MCF 10A (cell line): ENCODE measurements around the gene FAM111A. TPM values are rescaled to one million over a fixed set of nuclear protein-coding genes. Genes with fewer than 3 reads are reported as not detected.

ENCODE experiments used
- BruUV-seq: library from RNA; stranded (reverse); fragments of 400-500 nt; replicated peaks from 2 replicates; lab custom pipeline; 2021; lab: Mats Ljungman, UMichigan
- CTCF ChIA-PET: fragments of 300-600 bp; sonication (Branson Sonifier 250); formaldehyde crosslinking; extraction: SDS; loops from one replicate; lab custom pipeline; 2021; ENCODE audit warnings: antibody characterized with exemption, inconsistent platforms; lab: Yijun Ruan, JAX
- POLR2A ChIA-PET: fragments of 300-600, 350-650 bp; sonication (Branson Sonifier 250); formaldehyde crosslinking; extraction: SDS; loops from one replicate; lab custom pipeline; 2020; ENCODE audit warnings: antibody characterized with exemption, inconsistent platforms; lab: Yijun Ruan, JAX
- DNase-seq: peaks from one replicate; pipeline ENCODE4 v3.0.0-alpha.2; 2018; ENCODE audit not compliant: unreplicated experiment
- H3K27ac Mint-ChIP-seq: one replicate; pipeline ENCODE4 v1.8.0; 2022; ENCODE audit warnings: mild to moderate bottlenecking, low read depth, mixed read lengths; ENCODE audit not compliant: unreplicated experiment
- H3K27me3 Mint-ChIP-seq: one replicate; pipeline ENCODE4 v1.8.0; 2022; ENCODE audit warnings: mixed read lengths; ENCODE audit not compliant: insufficient read depth, unreplicated experiment
- H3K36me3 Mint-ChIP-seq: one replicate; pipeline ENCODE4 v1.8.0; 2022; ENCODE audit warnings: mild to moderate bottlenecking, moderate library complexity, mixed read lengths; ENCODE audit not compliant: insufficient read depth, unreplicated experiment
- H3K4me1 Mint-ChIP-seq: one replicate; pipeline ENCODE4 v1.8.0; 2022; ENCODE audit warnings: mixed read lengths; ENCODE audit not compliant: insufficient read depth, unreplicated experiment
- H3K4me3 Mint-ChIP-seq: one replicate; pipeline ENCODE4 v1.8.0; 2022; ENCODE audit warnings: mild to moderate bottlenecking, moderate library complexity, mixed read lengths; ENCODE audit not compliant: unreplicated experiment
- H3K9me3 Mint-ChIP-seq: one replicate; pipeline ENCODE4 v1.8.0; 2022; ENCODE audit warnings: mixed read lengths; ENCODE audit not compliant: unreplicated experiment
- CTCF ChIP-seq: fragments of 200-600 bp; IDR thresholded peaks from one replicate; pipeline ENCODE4 v1.8.0; 2022; ENCODE audit warnings: antibody characterized with exemption, mild to moderate bottlenecking; ENCODE audit not compliant: unreplicated experiment
- intact Hi-C: fragments of 100-400 bp; cut with micrococcal nuclease; formaldehyde crosslinking; loops from 2 replicates; pipeline ENCODE4 v1.14.1; 2022
- total RNA-seq: library from RNA; stranded (reverse); gene quantifications from 2 replicates; pipeline ENCODE4 v1.2.3, GENCODE V29; 2022

Gene FAM111A
- total RNA-seq, 1 experiment from 2014 or later: 27.7 TPM

- H3K4me1 Mint-ChIP-seq: no peaks in the 10 kb centered on the region
- peaks cover 7% of the 10 kb centered on the region for H3K36me3 Mint-ChIP-seq
- no peak for TF ChIP-seq CTCF
- ChIA-PET CTCF (interaction anchor here (1.0 to 3.2 kb wide), 5 partner anchors 10 to 535 kb away, joined by 3 to 12 read pairs (median 6); partner anchors contain the start of gene FAM111A), POLR2A (interaction anchor here (0.9 to 1.3 kb wide), 2 partner anchors 10 to 12 kb away, joined by 4 read pairs; partner anchors contain the start of gene FAM111A)
- intact Hi-C loops: no loop called here
- TSS peak; percentile 9 for BruUV-seq
- no peak overlapping the region for H3K27ac Mint-ChIP-seq
- H3K4me3 Mint-ChIP-seq: no peak overlapping the region
- no peaks in the 10 kb centered on the region for H3K27me3 Mint-ChIP-seq
- no peak for DNase-seq
- no peaks in the 10 kb centered on the region for H3K9me3 Mint-ChIP-seq
These were observed 9.8 kb downstream of the FAM111A start for GRCh38 chr11:59152312-59152951.

- ChIA-PET CTCF (interaction anchor here (0.6 to 4.9 kb wide), 8 partner anchors 11 to 1513 kb away, joined by 3 to 146 read pairs (median 4); partner anchors contain the start of gene FAM111A), POLR2A (interaction anchor here (0.7 kb wide), 1 partner anchor 10 kb away, joined by 3 read pairs; no protein-coding TSS in a partner anchor)
- Mint-ChIP-seq H3K4me1 (no peaks in the 10 kb centered on the region), H3K27ac (no peak overlapping the region), H3K9me3 (no peaks in the 10 kb centered on the region), H3K27me3 (no peaks in the 10 kb centered on the region), H3K4me3 (no peak overlapping the region), H3K36me3 (no peaks in the 10 kb centered on the region)
- DNase-seq: no peak
- BruUV-seq: no TSS peak
- intact Hi-C loops: loop anchor here (5.0 kb wide), 2 partner anchors 502 to 577 kb away; partner anchors contain the start of genes LPXN and ZFP91
- TF ChIP-seq CTCF: no peak
These were observed 12.0 kb downstream of the FAM111A start for GRCh38 chr11:59154610-59155009.

GRCh38 chr11:59157433-59157832 lies 14.8 kb downstream of the FAM111A start:
- H3K4me1 Mint-ChIP-seq: no peaks in the 10 kb centered on the region
- H3K27me3 Mint-ChIP-seq: peaks cover 8% of the 10 kb centered on the region
- TF ChIP-seq CTCF: no peak
- no peaks in the 10 kb centered on the region for H3K36me3 Mint-ChIP-seq
- intact Hi-C loops: loop anchor here (5.0 kb wide), 2 partner anchors 505 to 580 kb away; partner anchors contain the start of genes LPXN and ZFP91
- CTCF ChIA-PET: interaction anchor here (0.9 to 4.9 kb wide), 24 partner anchors 8 to 589 kb away, joined by 3 to 146 read pairs (median 6); partner anchors contain the start of genes DTX4, FAM111A and FAM111B
- no peaks in the 10 kb centered on the region for H3K9me3 Mint-ChIP-seq
- POLR2A ChIA-PET: interaction anchor here (1.6 to 3.6 kb wide), 4 partner anchors 9 to 15 kb away, joined by 7 to 21 read pairs (median 10); partner anchors contain the start of gene DTX4
- no TSS peak for BruUV-seq
- no peak for DNase-seq
- H3K4me3 Mint-ChIP-seq: no peak overlapping the region
- H3K27ac Mint-ChIP-seq: no peak overlapping the region
